ENCODE data around the gene C9orf72.

Gene C9orf72

GRCh38 chr9:27545471-27545870 is 27.8 kb downstream of the C9orf72 start:
- in situ Hi-C loops (cut with MboI; ENCODE audit: low pct_unique_long_range_greater_than_20kb, low sequenced_read_pairs, unreplicated experiment), result no loop called here
- TF ChIP-seq CTCF (IDR thresholded peaks at IDR 0.05; ENCODE audit: extremely low read depth, insufficient read depth, missing control alignments), result no peak
- no peak for DNase-seq (ENCODE audit: low spot score)

- TF ChIP-seq CTCF (IDR thresholded peaks at IDR 0.05; ENCODE audit: extremely low read depth, insufficient read depth, missing control alignments), result no peak
- no peak for DNase-seq (ENCODE audit: low spot score)
- in situ Hi-C loops (cut with MboI; ENCODE audit: low pct_unique_long_range_greater_than_20kb, low sequenced_read_pairs, unreplicated experiment), result no loop called here
These were observed 30.8 kb downstream of the C9orf72 start for GRCh38 chr9:27542508-27542907.

GRCh38 chr9:27541740-27542139 is 31.5 kb downstream of the C9orf72 start:
- in situ Hi-C loops (cut with MboI; ENCODE audit: low pct_unique_long_range_greater_than_20kb, low sequenced_read_pairs, unreplicated experiment), result no loop called here
- no peak for TF ChIP-seq CTCF (IDR thresholded peaks at IDR 0.05; ENCODE audit: extremely low read depth, insufficient read depth, missing control alignments)
- DNase-seq (ENCODE audit: low spot score), result no peak

- in situ Hi-C loops (cut with MboI; ENCODE audit: low pct_unique_long_range_greater_than_20kb, low sequenced_read_pairs, unreplicated experiment), result no loop called here
- no peak for TF ChIP-seq CTCF (IDR thresholded peaks at IDR 0.05; ENCODE audit: extremely low read depth, insufficient read depth, missing control alignments)
- no peak for DNase-seq (ENCODE audit: low spot score)
These were observed 32.8 kb downstream of the C9orf72 start for GRCh38 chr9:27540502-27540901.

- no peak for DNase-seq (ENCODE audit: low spot score)
- in situ Hi-C loops (cut with MboI; ENCODE audit: low pct_unique_long_range_greater_than_20kb, low sequenced_read_pairs, unreplicated experiment), result no loop called here
- TF ChIP-seq CTCF (IDR thresholded peaks at IDR 0.05; ENCODE audit: extremely low read depth, insufficient read depth, missing control alignments), result no peak
These were observed 33.5 kb downstream of the C9orf72 start for GRCh38 chr9:27539479-27540441.

GRCh38 chr9:27538647-27539046 is 34.6 kb downstream of the C9orf72 start:
- in situ Hi-C loops (cut with MboI; ENCODE audit: low pct_unique_long_range_greater_than_20kb, low sequenced_read_pairs, unreplicated experiment), result no loop called here
- TF ChIP-seq CTCF (IDR thresholded peaks at IDR 0.05; ENCODE audit: extremely low read depth, insufficient read depth, missing control alignments), result no peak
- DNase-seq (ENCODE audit: low spot score), result no peak

Data from GM13977 (cell line).